HG03565 (cell line): ENCODE data around the gene ATPAF1.
"Not testable (repeated sequence)": the region's sequence is repeated elsewhere in the genome, so short reads cannot be mapped to it uniquely, and the experiment has no call there.

Source experiments
- ATAC-seq: cut with Tn5 transposase; IDR thresholded peaks from one replicate; pipeline ENCODE4 v1.9.1; 2021; ENCODE audit warnings: mild to moderate bottlenecking, moderate library complexity; ENCODE audit not compliant: unreplicated experiment

ATPAF1 gene

GRCh38 chr1:46681333-46682034 is 13.3 kb upstream of the ATPAF1 start:
- ATAC-seq: no peak

- no peak for ATAC-seq
These were observed 11.8 kb upstream of the ATPAF1 start for GRCh38 chr1:46679789-46680573.

- no peak for ATAC-seq
These were observed 9.2 kb upstream of the ATPAF1 start for GRCh38 chr1:46677339-46677738.

GRCh38 chr1:46676531-46676930 is 8.4 kb upstream of the ATPAF1 start:
- no peak for ATAC-seq

GRCh38 chr1:46675549-46676314 is 7.6 kb upstream of the ATPAF1 start:
- peak; percentile 52 for ATAC-seq

DNA sequence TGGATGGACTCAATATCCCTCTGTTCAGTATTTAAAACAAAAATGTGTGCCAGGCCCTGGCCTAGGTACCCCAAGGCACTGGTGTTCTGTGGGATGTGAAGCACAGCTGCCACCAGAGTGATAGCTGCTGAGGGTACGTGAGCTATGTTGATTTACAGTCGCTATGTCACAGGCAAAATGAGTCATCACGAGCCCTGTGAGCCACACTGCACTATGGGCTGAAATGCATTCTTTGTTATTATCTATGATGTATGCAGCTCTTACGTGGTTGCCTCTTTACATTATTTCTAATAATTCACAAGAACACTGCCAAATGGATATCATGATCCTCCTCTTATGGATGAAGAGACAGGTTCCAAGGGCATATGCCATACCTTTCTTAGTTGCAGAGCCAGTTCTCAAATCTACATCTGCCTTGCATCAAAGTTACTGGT is 5.6 kb upstream of the ATPAF1 start:
- ATAC-seq: no peak

DNA sequence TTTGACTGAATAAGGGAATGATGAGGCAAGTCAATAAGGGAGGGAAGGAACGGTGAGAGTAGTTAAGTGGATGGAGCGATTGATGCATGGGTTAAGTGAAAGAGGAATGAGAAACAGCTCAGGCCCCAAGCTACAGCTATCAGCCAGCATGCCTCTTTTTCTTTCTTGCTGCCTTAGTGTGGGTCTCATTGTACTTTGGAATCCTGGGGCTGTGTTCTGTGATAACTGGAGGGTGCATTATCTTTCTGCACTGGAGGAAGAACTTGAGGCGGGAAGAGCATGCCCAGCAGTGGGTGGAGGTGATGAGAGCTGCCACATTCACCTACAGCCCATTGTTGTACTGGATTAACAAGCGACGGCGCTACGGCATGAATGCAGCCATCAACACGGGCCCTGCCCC is 4.5 kb upstream of the ATPAF1 start:
- ATAC-seq: no peak

DNA sequence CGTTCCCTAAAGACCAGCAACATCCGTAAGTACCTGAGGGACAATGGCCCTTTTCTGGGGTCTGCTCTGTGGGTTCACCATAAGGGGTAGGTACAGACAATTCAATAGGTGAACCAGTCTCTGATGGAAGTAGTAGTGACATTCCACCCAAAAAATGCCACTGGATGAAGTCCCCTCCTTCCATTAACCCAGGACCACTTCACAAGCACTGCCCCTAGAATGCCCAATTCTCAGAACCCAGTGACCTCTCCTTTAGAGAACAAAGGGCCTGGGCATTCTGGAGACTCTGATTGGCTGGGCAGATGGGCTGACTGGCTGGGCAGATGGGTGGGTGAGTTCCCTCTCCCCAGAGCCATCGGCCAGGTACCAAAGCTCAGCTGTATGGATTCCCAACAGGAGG is 3.4 kb upstream of the ATPAF1 start, which contains the start of gene TEX38:
Gene TEX38, plus strand, starts transcription at position 301 of the 400 bp plus-strand sequence. Its CDS starts 81 bp downstream, at position 382.
- no peak for ATAC-seq

DNA sequence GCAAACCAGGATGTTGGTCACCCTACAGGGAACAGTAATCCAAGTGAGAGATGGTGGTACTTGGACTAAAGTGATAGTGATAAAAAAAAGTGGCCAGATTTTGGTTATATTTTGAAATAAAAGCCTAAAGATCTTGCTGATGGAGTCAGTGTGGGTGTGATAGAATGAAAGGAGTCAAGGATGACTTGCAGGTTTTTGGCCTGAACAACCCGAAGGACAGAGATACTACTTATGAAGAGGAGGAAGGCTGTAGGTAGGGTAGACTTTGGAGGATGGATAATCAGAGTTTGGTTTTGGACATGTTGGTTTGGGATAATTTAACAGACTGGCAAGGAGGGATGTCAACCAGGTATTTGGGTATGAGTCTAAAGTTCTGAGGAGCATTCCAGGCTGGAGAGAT is 2.0 kb upstream of the ATPAF1 start:
- ATAC-seq: no peak

GRCh38 chr1:46665983-46666382 is 2.2 kb downstream of the ATPAF1 start:
- ATAC-seq: no peak

- ATAC-seq: not testable (repeated sequence)
These were observed 5.2 kb downstream of the ATPAF1 start for GRCh38 chr1:46662919-46663318.

DNA sequence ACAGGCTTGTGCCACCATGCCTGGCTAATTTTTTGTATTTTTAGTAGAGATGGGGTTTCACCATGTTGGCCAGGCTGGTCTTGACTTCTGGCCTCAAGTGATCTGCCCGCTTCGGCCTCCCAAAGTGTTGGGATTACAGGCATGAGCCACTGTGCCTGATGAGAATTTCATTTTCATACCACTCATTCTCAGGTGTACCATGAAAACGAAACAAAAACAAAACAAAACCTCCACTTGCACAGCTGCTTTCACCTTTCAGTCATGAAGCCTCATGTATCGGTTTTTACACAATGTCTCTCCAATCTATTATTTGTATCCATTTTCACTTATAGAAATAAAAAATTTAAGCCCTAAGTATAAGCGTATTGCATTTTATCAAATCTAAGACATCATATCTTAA is 8.0 kb downstream of the ATPAF1 start:
- ATAC-seq: peak; percentile 80

DNA sequence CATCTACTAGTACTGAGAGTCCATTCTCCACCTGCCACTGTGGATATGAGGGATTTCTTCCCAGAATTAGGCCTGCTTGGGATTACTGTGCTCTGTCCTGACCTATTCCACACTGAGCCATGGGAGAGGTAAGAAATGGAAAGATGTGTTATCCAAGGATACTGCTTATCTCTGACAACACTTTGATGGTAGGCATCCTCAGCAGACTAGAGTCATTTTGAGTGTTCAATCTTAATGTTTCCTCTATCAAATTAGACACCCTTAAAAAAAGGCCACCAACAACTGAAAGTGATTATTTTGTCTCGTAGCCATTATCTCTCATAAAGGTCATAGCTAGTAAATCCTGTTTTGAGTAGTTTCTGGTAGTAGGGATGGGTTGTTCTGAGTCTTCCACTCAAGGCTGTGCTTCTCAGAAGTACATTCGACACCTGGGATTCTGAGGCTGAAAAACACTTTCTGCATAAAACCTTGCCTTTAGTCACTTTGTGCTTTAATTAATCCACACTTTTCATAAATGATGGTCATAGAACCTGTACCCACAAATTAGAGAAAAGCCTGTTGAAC is 8.8 kb downstream of the ATPAF1 start:
- no peak for ATAC-seq

GRCh38 chr1:46657775-46658174 is 10.4 kb downstream of the ATPAF1 start:
- ATAC-seq: no peak

DNA sequence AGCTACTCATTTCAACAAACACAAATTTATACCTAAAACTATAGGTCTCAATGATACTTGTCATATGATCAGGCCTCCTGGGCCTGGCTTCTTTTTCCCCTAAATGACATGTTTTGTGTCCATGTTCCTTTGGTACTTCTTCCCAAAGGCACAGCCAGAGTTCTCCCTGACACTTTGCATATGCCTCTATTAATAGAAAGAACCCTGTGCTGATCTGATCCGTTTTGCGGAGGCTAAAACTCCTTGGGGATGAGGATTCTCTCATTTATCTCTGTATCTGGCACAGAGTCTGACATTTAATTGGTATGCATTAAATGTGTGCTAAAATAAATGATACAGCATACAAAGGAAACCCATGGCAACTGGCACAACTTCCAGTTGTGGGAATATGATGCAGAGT is 11.5 kb downstream of the ATPAF1 start:
- no peak for ATAC-seq

DNA sequence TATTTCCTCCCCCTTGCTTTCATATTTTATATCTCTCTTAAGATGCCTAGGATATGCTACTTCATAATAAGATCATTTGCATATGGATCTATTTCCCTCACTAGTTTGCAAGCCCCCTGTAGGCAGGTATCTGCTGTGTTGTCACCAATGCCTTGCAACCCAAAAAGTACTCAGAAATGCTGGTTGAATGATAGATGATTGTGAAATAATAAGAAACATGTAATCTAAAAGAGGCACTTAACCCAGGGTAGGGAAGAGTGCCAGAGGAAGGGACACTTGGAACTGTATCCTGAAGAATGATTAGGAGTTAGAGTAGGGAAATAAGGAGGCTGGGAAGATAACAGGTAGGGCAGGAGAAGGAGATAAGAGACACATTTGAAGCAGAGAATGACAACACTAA is 12.3 kb downstream of the ATPAF1 start:
- no peak for ATAC-seq

DNA sequence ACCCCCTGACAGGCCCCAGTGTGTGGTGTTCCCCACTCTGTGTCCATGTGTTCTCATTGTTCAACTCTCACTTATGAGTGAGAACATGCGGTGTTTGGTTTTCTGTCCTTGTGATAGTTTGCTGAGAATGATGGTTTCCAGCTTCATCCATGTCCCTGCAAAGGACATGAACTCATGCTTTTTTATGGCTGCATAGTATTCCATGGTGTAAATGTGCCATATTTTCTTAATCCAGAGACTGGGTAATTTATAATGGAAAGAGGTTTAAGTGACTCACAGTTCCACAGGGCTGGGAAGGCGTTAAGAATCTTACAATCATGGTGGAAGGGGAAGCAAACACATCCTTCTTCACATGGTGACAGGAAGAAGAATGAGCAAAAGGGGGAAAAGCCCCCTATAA is 13.5 kb downstream of the ATPAF1 start:
- ATAC-seq: not testable (repeated sequence)

- no peak for ATAC-seq
These were observed 14.2 kb downstream of the ATPAF1 start for GRCh38 chr1:46654012-46654411.

DNA sequence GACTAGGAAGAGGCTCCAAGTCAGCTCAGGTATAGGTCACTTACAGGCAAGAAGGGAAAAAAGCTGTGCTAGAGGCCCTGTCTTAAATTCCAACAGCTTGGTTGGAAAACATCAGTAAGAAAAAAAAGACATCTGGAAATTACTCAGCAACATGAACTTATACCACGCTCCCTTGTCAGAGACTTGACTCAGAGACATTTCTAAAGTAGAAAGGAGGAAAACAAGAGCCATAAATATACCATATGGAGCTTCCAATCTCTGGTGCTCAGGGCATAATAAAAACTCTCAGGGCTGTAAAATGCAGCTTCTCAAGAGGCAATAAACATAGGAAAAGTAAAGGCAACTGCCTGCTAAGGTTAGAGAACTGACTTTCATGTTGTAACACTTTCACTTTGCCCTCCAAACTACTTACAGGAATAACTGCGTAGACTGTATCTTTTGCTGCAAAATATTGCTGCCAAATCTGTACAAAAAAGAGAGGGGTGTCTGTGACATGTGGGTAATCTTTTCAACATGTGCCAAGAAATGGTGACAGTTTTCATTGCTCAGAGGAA is 14.7 kb downstream of the ATPAF1 start:
- no peak for ATAC-seq

- no peak for ATAC-seq
These were observed 15.7 kb downstream of the ATPAF1 start for GRCh38 chr1:46652321-46653100.
